HG03354 (cell line): Measurements from ENCODE around the gene SOCS7.

Source experiments
- ATAC-seq: cut with Tn5 transposase; IDR thresholded peaks from one replicate; pipeline ENCODE4 v1.9.1; 2021; ENCODE audit warnings: mild to moderate bottlenecking; ENCODE audit not compliant: unreplicated experiment, poor library complexity, severe bottlenecking

SOCS7 gene

DNA sequence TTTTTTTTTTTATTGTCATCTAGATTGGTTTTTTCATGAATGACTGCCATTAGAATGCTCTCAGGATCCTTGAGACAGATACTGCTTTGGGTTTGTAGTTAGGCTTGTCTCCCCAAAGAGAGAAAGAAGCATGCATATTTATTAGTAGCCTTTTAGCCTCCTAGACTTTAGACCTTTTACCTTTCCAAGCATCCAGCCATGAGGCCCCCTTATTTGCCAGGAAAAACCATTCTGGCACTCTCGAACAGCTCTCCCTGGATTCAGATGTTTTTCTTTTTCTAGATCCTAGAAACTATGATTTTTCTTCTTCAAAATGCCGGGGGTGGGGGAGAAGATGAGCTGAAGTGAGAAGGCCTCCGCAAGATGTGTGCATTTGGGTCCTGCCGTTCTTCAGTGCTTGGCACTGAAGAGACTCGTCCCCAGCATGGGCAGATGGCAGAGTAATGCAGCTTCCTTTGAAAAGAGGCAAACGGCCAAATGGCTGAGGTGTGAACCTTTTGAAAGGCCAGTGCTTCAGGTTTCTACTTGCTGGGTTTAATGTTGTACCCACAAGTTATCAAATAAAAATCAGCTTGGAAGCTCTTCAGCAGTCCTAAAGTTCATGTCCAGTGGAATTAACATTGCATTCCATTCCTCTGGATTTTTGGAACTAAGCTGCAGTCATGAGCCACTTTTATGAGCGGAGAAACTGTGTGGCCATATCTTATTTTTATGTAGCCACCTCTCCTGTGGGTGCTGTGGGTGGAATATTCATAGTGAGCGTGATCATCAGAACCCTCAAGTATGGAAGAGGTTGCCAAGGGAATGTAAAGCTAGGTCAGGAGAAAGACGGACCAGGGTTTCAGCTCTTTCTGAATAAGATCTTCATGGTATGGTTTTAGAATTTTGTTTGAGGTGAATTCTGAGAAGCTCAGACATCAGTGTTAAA, 7.2 kb downstream of the SOCS7 start:
- no peak for ATAC-seq

DNA sequence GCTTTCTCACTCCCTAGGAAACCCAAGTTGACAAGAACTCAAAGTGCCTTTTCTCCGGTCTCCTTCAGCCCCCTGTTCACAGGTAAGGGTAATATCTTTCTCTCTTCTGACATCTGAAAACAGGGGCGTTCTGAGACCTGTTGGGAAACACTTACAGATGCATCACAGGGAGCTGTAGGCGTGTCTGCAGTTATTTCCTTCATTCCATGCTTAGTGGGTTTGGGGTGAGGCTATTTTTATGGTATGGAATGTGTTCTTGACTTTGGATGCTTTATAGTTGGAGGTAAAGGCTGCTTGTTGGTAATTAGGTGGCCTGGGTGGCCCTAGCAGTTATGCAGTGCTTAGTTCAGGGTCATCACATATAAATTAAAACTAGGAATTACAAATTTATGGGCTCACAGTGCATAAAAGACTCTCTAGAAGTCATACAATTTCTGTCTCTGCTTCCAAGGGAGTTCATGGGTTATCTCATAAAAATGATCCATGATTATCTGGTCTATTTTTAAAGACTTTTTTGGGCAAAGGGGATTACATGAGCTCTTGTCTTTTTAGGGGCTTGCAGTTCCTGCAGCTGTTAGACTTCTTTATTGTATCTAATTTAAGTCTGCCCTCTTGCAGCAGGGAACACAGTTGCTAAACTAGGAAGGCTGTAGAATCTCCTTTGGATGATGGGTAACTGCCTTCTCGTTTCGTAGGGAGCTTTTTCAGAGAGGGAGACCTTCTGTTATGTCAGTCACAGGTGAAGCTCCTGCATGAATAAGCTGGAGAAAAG, 10.2 kb downstream of the SOCS7 start:
- ATAC-seq, result no peak

DNA sequence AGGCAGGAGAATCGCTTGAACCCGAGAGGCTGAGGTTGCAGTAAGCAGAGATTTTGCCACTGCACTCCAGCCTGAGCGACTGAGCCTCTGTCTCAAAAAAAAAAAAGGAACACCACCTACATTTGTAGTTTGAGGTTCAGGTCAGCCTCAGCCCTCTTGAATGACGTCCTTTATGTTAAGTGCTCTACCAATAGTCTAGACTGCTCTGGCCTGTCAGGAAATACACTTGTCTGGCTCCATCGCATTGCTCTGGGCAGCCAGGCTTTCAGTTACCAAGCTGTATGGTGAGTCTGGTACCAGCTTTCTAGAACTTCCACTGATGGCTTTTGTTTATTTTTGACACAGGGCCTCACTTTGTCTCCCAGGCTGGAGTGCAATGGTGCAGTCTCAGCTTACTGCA, 11.4 kb downstream of the SOCS7 start:
- ATAC-seq, result no peak

DNA sequence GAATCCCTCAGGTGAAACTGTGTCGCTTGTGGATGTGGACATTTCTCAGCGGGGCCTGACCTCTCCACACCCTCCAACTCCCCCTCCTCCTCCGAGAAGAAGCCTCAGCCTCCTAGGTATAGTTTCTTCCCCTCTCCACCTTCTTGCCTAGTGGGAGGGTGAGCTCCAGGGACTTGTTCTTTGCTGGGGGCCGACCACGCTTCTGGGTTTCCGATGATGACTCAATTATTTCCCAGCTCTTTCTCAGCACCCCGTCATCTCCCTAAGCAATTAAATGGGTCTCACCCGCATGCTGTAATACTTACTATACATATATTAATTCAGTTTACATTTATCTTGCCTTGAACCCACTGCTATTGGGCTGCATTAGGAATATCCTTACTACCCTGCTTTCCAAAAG, 13.1 kb downstream of the SOCS7 start:
- ATAC-seq, result no peak

DNA sequence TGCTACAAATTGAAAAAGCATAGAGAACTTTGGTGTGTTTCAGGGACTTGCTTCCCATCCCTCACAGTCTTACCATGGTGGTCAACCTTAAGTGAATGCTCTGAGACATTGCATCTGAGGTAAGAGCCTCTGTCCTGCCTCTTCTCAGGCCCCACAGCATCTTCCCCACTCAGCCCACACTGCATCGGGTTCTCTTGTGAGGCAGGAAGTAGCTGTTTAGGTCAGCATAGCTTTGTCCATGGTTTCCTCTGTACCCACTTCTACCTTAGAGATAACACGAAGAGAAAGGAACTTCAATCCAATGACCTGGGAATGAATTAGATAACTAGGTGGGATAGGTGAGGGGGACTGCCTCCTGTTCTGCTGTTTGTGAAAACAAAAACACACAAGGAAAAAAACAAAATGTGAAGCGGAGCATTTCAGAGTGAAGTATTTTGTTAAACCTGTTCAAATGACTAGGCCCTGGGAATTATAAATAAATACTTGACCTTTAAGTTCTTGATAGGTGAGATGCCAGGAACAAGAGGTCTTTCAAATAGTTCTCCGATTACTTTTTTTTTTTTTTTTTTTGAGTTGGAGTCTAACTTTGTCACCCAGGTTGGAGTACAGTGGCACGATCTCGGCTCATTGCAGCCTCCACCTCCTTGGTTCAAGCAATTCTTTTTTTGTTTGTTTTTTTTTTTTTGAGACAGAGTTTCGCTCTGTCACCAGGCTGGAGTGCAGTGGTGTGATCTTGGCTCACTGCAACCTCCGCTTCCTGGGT, 17.7 kb downstream of the SOCS7 start:
- ATAC-seq, result no peak

DNA sequence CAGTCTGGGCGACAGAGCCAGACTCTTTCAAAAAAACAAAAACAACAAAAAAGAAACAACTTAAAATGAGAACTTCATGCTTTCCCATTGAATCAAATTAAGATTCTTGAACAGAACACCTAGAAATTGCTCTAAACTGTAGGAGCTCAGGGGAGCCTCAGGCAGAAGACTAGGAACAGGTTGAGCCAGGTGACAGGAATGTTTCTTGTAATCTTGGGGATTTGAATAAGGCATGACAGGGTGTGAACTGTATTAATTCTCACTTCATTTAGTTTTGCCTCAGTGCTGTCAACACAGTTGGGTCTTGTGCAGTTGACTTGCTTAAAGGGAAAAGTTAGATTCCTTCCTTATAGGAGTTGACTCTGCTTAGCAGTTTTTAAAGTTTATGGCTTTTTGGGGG, 27.8 kb downstream of the SOCS7 start:
- ATAC-seq, result no peak

DNA sequence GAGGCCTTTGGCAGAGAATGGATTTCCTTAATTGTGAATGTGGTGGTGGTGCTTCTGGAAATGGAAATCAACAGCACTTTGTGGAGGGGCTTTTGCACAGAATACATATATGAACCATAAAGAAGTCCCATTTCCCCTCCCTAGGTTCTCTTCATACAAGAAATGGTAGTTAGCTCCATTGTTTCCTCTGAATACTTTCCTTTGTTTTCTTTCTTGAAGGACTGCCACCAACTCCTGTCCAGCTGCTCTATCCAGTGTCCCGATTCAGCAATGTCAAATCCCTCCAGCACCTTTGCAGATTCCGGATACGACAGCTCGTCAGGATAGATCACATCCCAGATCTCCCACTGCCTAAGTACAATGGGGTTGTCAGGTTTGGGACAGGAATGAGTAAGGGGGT, 43.4 kb downstream of the SOCS7 start:
- no peak for ATAC-seq

DNA sequence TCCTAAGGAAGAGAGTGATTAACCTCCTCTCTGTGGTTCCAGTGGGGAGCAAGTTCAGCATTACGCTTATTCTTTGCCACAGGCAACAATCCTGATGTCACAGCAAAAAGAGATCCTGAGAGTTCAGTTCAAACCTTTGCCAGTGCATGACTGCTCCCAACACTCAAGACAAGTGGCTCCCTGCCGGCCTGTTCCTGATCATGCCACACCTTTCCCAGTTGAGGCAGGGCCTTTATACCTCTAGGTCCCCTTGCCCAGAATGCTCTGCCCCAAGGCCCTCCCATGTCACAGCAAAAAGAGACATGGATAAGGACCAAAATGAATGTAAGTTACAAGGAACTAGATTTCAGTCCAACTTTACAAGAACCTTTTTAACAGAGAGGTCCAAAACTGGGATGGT, 45.6 kb downstream of the SOCS7 start:
- no peak for ATAC-seq

DNA sequence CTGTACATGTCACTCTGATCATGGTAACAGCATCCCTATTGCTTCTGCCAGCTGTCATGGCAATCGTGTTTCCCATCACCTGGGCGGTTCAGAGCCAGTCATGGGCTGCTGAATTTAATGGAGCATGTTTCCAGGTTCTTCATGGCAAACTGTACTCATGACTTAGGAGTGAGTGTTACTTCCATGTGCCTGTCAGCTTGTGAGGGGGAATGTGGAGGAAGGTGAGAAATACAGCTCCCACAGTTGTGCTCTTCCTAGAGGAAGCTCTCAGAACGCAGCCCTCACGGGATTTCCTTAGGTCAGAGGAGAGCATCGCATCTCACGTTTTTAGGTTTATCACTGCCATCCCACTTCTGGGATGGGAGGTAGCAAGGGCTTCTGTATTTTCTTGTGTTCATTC, 48.6 kb downstream of the SOCS7 start:
- no peak for ATAC-seq

DNA sequence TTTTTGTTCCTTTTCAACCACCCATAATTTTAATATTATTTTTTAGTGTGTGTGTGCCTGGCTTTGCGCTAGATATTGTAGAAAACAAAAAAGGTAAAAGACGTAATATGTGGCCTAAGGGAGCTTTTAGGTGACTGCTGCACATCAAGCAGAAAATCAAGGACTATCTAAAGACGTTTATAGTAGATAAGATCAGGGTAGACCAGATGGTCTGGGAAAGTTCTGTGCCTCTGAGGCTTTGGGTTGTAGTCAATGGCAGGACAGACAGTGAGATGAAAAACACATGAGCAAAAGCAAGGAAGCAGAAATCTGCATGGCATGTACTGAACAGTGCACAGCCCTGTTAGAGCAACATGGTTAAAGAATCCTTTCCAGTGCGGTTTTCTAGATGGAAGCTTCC, 49.8 kb downstream of the SOCS7 start:
- no peak for ATAC-seq

DNA sequence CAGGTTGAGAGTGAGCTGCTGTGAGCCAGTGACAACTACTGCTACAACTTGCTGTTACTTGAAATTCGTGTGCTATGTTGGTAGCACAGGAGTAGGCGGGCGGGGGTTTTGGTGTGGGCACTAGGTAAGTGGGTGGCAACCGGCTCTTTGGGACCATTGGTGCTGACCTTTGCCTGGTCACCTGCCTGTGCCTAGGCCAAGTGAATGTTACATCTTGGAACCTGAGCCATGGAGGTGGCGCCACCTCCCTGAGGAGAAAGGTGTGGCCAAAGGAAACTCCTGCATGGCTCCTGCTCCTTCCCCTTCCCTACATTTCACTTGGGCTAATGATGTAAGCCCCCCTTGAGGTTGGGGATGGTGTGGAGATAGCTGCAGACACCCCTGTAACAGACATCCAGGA, 51.3 kb downstream of the SOCS7 start:
- no peak for ATAC-seq

DNA sequence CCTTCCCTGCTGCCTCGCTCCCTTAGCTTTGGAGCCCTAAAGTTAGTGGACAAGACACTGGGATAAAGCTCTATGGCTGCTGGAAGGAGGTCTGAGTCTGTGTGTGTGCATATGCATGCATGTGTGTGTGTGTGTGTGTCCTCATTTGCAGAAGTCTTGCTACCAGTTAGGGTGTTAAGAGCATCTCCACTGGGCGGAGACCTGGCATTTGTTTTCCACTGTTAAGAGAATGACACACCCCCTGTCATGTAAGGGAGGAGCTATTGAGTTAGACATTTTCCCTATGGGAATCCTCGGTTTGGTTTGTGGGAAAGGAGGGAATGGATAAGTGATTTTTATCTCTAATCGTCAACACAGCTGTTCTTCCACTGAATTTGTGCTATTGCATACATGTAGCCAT, 51.8 kb downstream of the SOCS7 start:
- no peak for ATAC-seq

DNA sequence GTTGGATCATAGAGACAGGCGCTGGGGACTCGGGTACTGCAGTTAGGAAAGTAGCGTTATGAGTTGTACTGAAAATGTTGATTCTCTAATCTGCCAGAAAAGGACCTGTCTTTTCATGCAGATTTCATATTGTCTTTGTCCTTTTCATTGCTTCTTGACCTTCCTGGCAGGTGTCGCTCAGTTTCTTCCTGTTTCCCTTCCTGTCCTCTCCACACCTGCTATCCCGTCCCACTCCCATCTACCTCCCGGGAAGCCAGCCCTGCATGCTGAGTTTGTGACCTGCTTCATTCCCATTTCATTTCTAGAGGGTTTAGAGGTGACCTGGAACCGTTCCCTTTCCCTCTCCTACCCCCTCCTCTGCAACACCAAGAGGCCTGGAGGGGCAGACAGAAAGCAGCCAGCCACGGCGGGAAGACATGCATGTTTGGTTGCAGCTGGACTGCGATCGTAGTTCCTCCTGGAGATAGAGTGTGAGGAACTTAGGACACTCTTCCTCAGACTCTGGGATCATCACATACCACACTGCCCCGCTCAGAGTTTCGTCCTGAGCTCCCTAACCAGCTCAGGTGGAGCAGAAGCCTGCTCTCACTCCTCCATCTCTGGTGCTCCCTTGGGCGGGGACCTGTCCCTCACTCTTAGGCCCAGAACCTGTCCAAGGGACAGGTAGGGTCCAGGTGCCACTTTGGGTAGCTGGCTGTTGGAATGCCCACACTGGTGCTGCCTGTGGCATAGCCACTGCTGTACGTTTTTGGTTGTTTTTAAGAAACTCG, 52.7 kb downstream of the SOCS7 start:
- ATAC-seq, result no peak

DNA sequence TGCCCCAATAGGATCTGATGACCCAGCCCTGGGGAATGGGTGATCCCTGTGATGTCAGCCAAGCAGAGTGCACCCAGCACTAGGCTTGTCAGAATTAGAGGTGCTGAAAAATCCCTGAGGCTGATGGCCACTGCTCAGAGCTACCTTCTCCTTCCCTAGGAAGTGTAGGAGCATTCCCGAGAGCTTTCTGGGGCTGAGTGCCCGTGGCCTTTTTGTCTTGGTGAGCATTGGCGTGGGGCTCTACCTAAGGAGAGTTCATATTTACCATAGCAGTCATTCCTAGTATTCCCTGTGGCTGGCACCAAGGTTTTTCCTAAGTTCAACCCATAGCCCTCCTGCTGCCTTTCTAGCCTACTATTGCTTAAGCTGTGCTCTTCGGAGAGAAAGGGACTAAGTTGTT, 54.0 kb downstream of the SOCS7 start:
- no peak for ATAC-seq

DNA sequence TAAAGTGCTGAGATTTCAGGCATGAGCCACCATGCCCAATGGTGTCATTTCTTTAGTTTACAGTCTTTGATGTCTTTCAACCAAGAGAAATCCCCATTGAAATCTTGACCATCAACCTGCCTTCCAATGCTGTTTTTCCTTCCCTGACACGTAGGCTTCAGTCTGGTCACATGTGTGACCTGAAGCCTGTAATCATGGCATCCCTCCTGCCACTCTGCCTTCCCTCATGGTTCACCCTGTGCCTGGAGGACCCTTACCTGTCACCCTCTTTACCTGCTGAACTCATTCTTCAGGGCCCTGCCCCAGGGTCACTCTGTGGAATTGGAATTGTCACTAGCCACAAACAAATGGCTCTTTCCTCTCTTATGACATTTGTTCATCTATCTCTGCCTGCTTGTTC, 58.6 kb downstream of the SOCS7 start:
- ATAC-seq, result no peak

DNA sequence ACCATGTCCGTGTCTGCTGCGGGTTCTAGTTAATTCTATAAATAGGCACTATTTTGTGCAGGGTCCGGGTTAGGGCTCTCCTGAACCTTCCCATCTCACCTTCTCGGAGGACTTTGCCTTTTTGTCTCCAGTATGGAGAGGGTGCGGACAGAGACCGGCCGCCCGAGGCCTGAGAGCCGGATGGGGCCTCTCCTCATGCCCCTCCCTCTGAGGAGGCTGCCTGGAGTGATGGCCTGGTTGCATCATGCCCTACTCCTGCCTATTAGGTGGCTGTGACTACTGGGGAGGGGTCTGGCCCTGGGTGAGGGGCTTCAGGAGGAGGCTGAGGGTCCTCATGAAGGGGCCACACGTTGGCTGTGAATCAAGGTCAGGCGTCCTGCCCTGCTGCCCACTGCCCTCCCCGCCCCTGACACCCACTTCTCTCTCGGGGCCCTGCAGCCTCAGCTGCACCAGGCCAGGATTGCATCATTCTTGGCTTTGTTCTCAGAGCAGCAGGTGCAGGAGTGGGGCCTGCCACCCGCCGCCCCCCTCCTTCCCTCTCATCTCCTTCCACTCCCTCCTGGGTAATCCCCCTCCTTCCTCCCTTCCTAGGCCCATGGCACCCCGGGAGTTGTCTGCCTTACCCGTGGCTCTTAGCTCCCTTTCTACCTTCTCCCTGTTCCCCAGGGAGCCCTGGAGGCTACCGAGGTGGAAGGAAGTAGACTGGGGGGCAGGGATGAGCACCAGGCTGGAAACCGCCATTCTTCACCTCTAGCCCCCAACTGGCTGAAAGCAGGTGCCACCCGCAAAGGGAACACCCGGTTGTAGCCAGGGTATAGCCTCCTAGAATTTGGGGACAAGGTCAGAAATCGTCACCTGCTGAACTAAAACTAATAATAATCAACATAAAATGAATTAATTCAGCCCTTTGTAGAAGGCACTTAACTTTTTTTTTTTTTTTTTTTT, 63.9 kb downstream of the SOCS7 start:
- ATAC-seq, result no peak

DNA sequence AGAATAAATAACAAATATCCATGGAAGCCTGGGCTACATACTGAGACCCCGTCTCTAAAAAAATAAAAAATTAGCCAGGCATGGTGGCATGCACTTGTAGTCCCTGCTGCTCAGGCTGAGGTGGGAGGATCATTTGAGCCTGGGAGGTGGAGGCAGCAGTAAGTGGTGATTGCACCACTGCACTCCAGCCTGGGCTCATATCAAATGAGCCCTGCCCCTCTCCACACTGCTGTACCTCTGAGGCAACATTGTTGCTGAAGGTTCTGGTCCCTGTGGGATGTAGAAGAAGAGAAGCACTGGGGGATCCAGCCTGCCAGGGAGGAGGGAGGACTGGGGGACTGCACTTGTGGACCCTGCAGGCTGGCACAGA, 65.2 kb downstream of the SOCS7 start:
- no peak for ATAC-seq

DNA sequence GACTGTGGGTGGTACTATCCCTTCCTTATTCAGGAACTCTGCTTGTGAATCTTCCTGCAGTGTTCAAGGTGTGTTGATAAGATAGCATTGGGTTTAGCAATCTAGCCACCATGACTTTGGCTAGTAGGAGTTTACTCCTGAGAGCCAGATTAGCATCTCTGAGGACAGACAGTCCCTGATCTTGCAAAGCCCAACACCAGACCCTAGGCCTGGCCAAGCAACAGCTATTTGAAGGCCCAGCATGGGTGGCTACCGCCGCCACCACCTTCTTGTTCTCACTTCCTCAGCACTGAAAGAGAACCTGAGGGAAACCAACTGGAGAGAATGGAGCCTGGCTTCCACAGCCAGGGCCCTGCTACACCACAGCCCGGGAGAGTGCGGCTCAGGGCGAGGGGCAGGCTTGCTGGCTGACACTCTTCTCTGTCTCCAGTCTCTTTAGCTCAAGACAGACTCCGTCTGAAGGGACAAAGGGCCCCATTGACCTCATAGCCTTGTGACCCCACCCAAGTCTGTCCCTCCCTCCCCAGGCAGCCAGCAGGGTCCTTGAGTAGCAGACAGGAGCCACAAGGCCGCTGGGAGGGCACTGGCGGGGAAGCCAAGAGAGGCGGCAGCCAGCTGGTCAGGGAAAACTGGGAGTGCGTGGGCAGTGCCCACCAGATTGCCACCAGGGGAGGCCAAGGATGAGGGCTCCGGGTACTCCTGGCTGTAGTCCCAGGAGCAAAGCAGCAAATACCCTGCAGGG, 65.7 kb downstream of the SOCS7 start:
- ATAC-seq, result no peak
